ENCODE results near the gene RDX. TPM values are rescaled to one million over a fixed set of nuclear protein-coding genes. Genes with fewer than 3 reads are reported as not detected.

The RDX gene
- 159 and 167 TPM in 2 replicates for total RNA-seq
- long read RNA-seq, full-length matches to known transcripts: 11 of 86 reads
- long read RNA-seq, partial matches to known transcripts: 55 of 86 reads
- long read RNA-seq, other reads (novel, unspliced or antisense): 20 of 86 reads

- peaks cover 48% of the 10 kb centered on the region for H3K4me1 Mint-ChIP-seq
- peak within 1 kb of the TSS; percentile 59 for H3K27ac Mint-ChIP-seq (ENCODE audit: unreplicated experiment)
- DNase-seq (ENCODE audit: low read depth, low spot score): peak; percentile 65
- no peaks in the 10 kb centered on the region for H3K27me3 Mint-ChIP-seq (ENCODE audit: low read depth)
- peak within 1 kb of the TSS; percentile 98 for H3K4me3 Mint-ChIP-seq
- peak; percentile 15 for TF ChIP-seq CTCF (conservative IDR thresholded peaks at IDR 0.05)
- peaks cover 2% of the 10 kb centered on the region for H3K9me3 Mint-ChIP-seq
- H3K36me3 Mint-ChIP-seq (ENCODE audit: low read depth): no peaks in the 10 kb centered on the region
Observed at GRCh38 chr11:110296226-110297075, at the start of gene RDX. Gene RDX, minus strand, starts transcription at chr11:110296614. Its CDS starts 16,922 bp downstream, at chr11:110279692.

- Mint-ChIP-seq H3K27ac (ENCODE audit: unreplicated experiment) (no peak overlapping the region), H3K9me3 (peaks cover 9% of the 10 kb centered on the region), H3K27me3 (ENCODE audit: low read depth) (no peaks in the 10 kb centered on the region), H3K4me3 (no peak overlapping the region), H3K4me1 (peaks cover 24% of the 10 kb centered on the region), H3K36me3 (ENCODE audit: low read depth) (no peaks in the 10 kb centered on the region)
- DNase-seq (ENCODE audit: low read depth, low spot score): no peak
- TF ChIP-seq CTCF (conservative IDR thresholded peaks at IDR 0.05): no peak
Observed at GRCh38 chr11:110345743-110346142, 49.3 kb upstream of the RDX start.

GRCh38 chr11:110340436-110340835 lies 44.0 kb upstream of the RDX start:
- peak overlapping the region; percentile 1 for H3K27ac Mint-ChIP-seq (ENCODE audit: unreplicated experiment)
- peaks cover 11% of the 10 kb centered on the region for H3K9me3 Mint-ChIP-seq
- no peaks in the 10 kb centered on the region for H3K36me3 Mint-ChIP-seq (ENCODE audit: low read depth)
- TF ChIP-seq CTCF (conservative IDR thresholded peaks at IDR 0.05): no peak
- no peak for DNase-seq (ENCODE audit: low read depth, low spot score)
- H3K4me1 Mint-ChIP-seq: peaks cover 14% of the 10 kb centered on the region
- no peaks in the 10 kb centered on the region for H3K27me3 Mint-ChIP-seq (ENCODE audit: low read depth)
- no peak overlapping the region for H3K4me3 Mint-ChIP-seq

- H3K4me3 Mint-ChIP-seq: no peak overlapping the region
- H3K27me3 Mint-ChIP-seq (ENCODE audit: low read depth): no peaks in the 10 kb centered on the region
- no peaks in the 10 kb centered on the region for H3K36me3 Mint-ChIP-seq (ENCODE audit: low read depth)
- H3K9me3 Mint-ChIP-seq: peaks cover 11% of the 10 kb centered on the region
- no peak for DNase-seq (ENCODE audit: low read depth, low spot score)
- no peak overlapping the region for H3K27ac Mint-ChIP-seq (ENCODE audit: unreplicated experiment)
- no peak for TF ChIP-seq CTCF (conservative IDR thresholded peaks at IDR 0.05)
- H3K4me1 Mint-ChIP-seq: peaks cover 14% of the 10 kb centered on the region
Observed at GRCh38 chr11:110339456-110340250, 43.2 kb upstream of the RDX start.

GRCh38 chr11:110338684-110339083 lies 42.3 kb upstream of the RDX start:
- Mint-ChIP-seq H3K36me3 (ENCODE audit: low read depth) (no peaks in the 10 kb centered on the region), H3K27ac (ENCODE audit: unreplicated experiment) (no peak overlapping the region), H3K4me1 (peaks cover 14% of the 10 kb centered on the region), H3K27me3 (ENCODE audit: low read depth) (no peaks in the 10 kb centered on the region), H3K4me3 (no peak overlapping the region), H3K9me3 (peaks cover 8% of the 10 kb centered on the region)
- no peak for DNase-seq (ENCODE audit: low read depth, low spot score)
- no peak for TF ChIP-seq CTCF (conservative IDR thresholded peaks at IDR 0.05)
